ENCODE results near the gene STPG2.

GRCh38 chr4:97836662-97837061 is 306.6 kb downstream of the STPG2 start:
- TF ChIP-seq CTCF (IDR thresholded peaks at IDR 0.05) = no peak
- no peak for TF ChIP-seq POLR2A (IDR thresholded peaks at IDR 0.05)
